PC-3 (cell line): ENCODE results near the gene GAS7. TPM values are rescaled to one million over a fixed set of nuclear protein-coding genes. Genes with fewer than 3 reads are reported as not detected.
A peak's percentile ranks its signal among the peaks of the same experiment; 100 is the strongest.

Experiments
- ATAC-seq: fragments of 200-7000 bp; cut with Tn5 transposase; 2 replicates; pipeline ENCODE4 v1.9.1; 2020; ENCODE audit warnings: mild to moderate bottlenecking, moderate library complexity
- BruUV-seq: library from RNA; stranded (reverse); fragments of 400-500 nt; replicated peaks from 2 replicates; lab custom pipeline; 2021; lab: Mats Ljungman, UMichigan
- CTCF ChIA-PET: fragments of 300-600 bp; sonication (Branson Sonifier 250); formaldehyde crosslinking; loops from one replicate; lab custom pipeline; 2022; ENCODE audit warnings: antibody characterized with exemption; lab: Charles Lee
- POLR2A ChIA-PET: fragments of 300-600 bp; sonication (Branson Sonifier 250); formaldehyde crosslinking; loops from one replicate; lab custom pipeline; 2022; ENCODE audit warnings: antibody characterized with exemption; ENCODE audit not compliant: unreplicated experiment; lab: Charles Lee
- DNase-seq: peaks from one replicate; pipeline ENCODE4 v3.0.0-alpha.2; 2015
- H2AFZ ChIP-seq: fragments of 300-600 bp; sonication (generic); 2 replicates; pipeline ENCODE4 v1.6.0; 2016; ENCODE audit warnings: antibody characterized with exemption, low read length
- H3F3A ChIP-seq: fragments of 300-600 bp; sonication (generic); one replicate; pipeline ENCODE4 v1.6.0; 2017; ENCODE audit warnings: antibody characterized with exemption, low read length, control low read depth, mild to moderate bottlenecking; ENCODE audit not compliant: unreplicated experiment
- H3K27ac ChIP-seq: fragments of 300-600 bp; sonication (generic); 2 replicates; pipeline ENCODE4 v1.5.1; 2016; ENCODE audit warnings: mild to moderate bottlenecking, low read length
- H3K27me3 ChIP-seq: fragments of 300-600 bp; sonication (generic); 2 replicates; pipeline ENCODE4 v1.6.1; 2016; ENCODE audit warnings: low read length, mixed read lengths
- H3K36me3 ChIP-seq: fragments of 300-600 bp; sonication (generic); 2 replicates; pipeline ENCODE4 v1.6.1; 2016; ENCODE audit warnings: low read depth, mixed run types, low read length, mixed read lengths
- H3K4me1 ChIP-seq: fragments of 300-600 bp; sonication (generic); 2 replicates; pipeline ENCODE4 v1.5.1; 2016; ENCODE audit warnings: low read length; ENCODE audit not compliant: insufficient read depth
- H3K4me2 ChIP-seq: fragments of 300-600 bp; sonication (generic); 2 replicates; pipeline ENCODE4 v1.6.0; 2016; ENCODE audit warnings: low read length
- H3K4me3 ChIP-seq: fragments of 300-600 bp; sonication (generic); 2 replicates; pipeline ENCODE4 v1.5.1; 2016; ENCODE audit warnings: mild to moderate bottlenecking, low read length, mixed read lengths
- H3K79me2 ChIP-seq: fragments of 300-600 bp; sonication (generic); 2 replicates; pipeline ENCODE4 v1.6.1; 2017; ENCODE audit warnings: low read length, mixed read lengths
- H3K9ac ChIP-seq: fragments of 300-600 bp; sonication (generic); 2 replicates; pipeline ENCODE4 v1.6.0; 2016; ENCODE audit warnings: mild to moderate bottlenecking, low read length
- H3K9me2 ChIP-seq: fragments of 300-600 bp; sonication (generic); replicated peaks from 2 replicates; pipeline ENCODE4 v1.6.1; 2016; ENCODE audit warnings: mixed run types, low read length, mixed read lengths
- H3K9me3 ChIP-seq: fragments of 300-600 bp; sonication (generic); 2 replicates; pipeline ENCODE4 v1.6.1; 2016; ENCODE audit warnings: low read length, mixed read lengths
- H4K20me1 ChIP-seq: fragments of 300-600 bp; sonication (generic); 2 replicates; pipeline ENCODE4 v1.6.1; 2016; ENCODE audit warnings: low read length, mixed read lengths
- EZH2 ChIP-seq: fragments of 300-600 bp; sonication (generic); IDR thresholded peaks from one replicate; pipeline ENCODE4 v1.6.1; 2017; ENCODE audit warnings: antibody characterized with exemption, mild to moderate bottlenecking, low read length; ENCODE audit not compliant: unreplicated experiment
- EZH2phosphoT487 ChIP-seq: fragments of 300-600 bp; sonication (generic); IDR thresholded peaks from 2 replicates; pipeline ENCODE4 v1.6.1; 2018; ENCODE audit warnings: mild to moderate bottlenecking, antibody characterized with exemption, low read length, borderline replicate concordance
- intact Hi-C: fragments of 100-400 bp; cut with micrococcal nuclease; formaldehyde crosslinking; loops from 2 replicates; pipeline ENCODE4 v1.9.0; 2023
- total RNA-seq: library from RNA; depleted of rRNA; stranded (reverse); fragments of >200 nt; gene quantifications from 2 replicates; pipeline ENCODE4 v1.2.3, GENCODE V29; 2014
- TF ChIP-seq, protein P1 (sequence below): fragments of 300-600 bp; sonication (generic); conservative IDR thresholded peaks from 2 replicates; pipeline ENCODE4 v1.5.1; 2017; ENCODE audit warnings: antibody characterized with exemption, low read depth, mild to moderate bottlenecking, low read length

The GAS7 gene
- total RNA-seq, 1 experiment from 2014 or later: not detected

- H4K20me1 ChIP-seq: no peaks in the 10 kb centered on the region
- H3K9ac ChIP-seq: no peak overlapping the region
- H3K27me3 ChIP-seq: 0 out of 2 replicates have a peak, but pooled peaks cover 5% of the 10 kb centered on the region
- no peaks in the 10 kb centered on the region for H3K9me2 ChIP-seq
- H3K4me2 ChIP-seq: no peak overlapping the region
- no peaks in the 10 kb centered on the region for H3F3A ChIP-seq
- no peak for DNase-seq
- POLR2A ChIA-PET: no interaction called here
- H3K36me3 ChIP-seq: no peaks in the 10 kb centered on the region; the same call in 1 of the 2 replicates
- no peak overlapping the region for H3K4me3 ChIP-seq
- no peak for ATAC-seq
- no peaks in the 10 kb centered on the region for H3K4me1 ChIP-seq
- intact Hi-C loops: no loop called here
- no peak overlapping the region for H2AFZ ChIP-seq
- no peaks in the 10 kb centered on the region for H3K79me2 ChIP-seq
- no peaks in the 10 kb centered on the region for H3K9me3 ChIP-seq
- no TSS peak for BruUV-seq
- TF ChIP-seq, protein P1, sequence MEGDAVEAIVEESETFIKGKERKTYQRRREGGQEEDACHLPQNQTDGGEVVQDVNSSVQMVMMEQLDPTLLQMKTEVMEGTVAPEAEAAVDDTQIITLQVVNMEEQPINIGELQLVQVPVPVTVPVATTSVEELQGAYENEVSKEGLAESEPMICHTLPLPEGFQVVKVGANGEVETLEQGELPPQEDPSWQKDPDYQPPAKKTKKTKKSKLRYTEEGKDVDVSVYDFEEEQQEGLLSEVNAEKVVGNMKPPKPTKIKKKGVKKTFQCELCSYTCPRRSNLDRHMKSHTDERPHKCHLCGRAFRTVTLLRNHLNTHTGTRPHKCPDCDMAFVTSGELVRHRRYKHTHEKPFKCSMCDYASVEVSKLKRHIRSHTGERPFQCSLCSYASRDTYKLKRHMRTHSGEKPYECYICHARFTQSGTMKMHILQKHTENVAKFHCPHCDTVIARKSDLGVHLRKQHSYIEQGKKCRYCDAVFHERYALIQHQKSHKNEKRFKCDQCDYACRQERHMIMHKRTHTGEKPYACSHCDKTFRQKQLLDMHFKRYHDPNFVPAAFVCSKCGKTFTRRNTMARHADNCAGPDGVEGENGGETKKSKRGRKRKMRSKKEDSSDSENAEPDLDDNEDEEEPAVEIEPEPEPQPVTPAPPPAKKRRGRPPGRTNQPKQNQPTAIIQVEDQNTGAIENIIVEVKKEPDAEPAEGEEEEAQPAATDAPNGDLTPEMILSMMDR: no peak
- TF ChIP-seq EZH2phosphoT487: no peak
- TF ChIP-seq EZH2: no peak
- H3K27ac ChIP-seq: no peak overlapping the region
- CTCF ChIA-PET: no interaction called here
Measured at GRCh38 chr17:9906616-9907015, 291.8 kb downstream of the GAS7 start.

DNA sequence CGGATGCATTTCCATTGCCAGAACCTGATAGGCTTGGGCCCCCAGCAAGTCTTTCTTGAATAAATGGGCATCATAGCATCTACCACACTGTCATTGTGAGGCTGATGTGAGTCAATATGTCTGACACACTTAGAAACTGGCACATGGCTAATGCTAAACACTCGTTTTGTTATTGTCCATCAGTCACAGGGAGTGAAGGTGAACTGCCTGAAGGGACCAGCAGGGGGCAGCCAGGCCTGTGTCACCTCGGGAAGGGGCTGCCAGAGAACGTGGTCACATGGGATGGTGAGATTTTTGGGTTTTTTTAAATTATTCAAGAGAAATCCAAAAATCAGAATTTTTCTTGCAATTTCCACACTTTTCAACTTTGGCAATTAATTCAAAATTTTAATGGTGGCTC is 292.5 kb downstream of the GAS7 start:
- BruUV-seq: no TSS peak

GRCh38 chr17:9905078-9905415 is 293.4 kb downstream of the GAS7 start, which contains the start of gene RCVRN:
Gene RCVRN (minus strand): TSS chr17:9905271. CDS start chr17:9905180, 91 bp downstream.
- ChIA-PET POLR2A (no interaction called here), CTCF (interaction anchor here (0.6 kb wide), 1 partner anchor 24 kb away, joined by 3 read pairs; no protein-coding TSS in a partner anchor)
- Histone ChIP-seq H3K27me3 (no peaks in the 10 kb centered on the region), H3K4me1 (peaks cover 10% of the 10 kb centered on the region; the same call in 1 of the 2 replicates), H3K9me3 (no peaks in the 10 kb centered on the region), H3K4me2 (no peak within 1 kb of the TSS), H2AFZ (no peak within 1 kb of the TSS), H3K9ac (no peak within 1 kb of the TSS), H3K9me2 (no peaks in the 10 kb centered on the region), H3K36me3 (no peaks in the 10 kb centered on the region; the same call in 1 of the 2 replicates), H3F3A (no peaks in the 10 kb centered on the region), H3K79me2 (no peaks in the 10 kb centered on the region), H3K27ac (no peak within 1 kb of the TSS), H3K4me3 (no peak within 1 kb of the TSS), H4K20me1 (no peaks in the 10 kb centered on the region)
- ATAC-seq: no peak
- intact Hi-C loops: no loop called here
- no peak for DNase-seq
- no TSS peak for BruUV-seq
- TF ChIP-seq EZH2 (no peak), EZH2phosphoT487 (no peak)
- TF ChIP-seq, protein P1: no peak

More for the DNA sequence above, 292.5 kb downstream of the GAS7 start:
- Histone ChIP-seq H4K20me1 (no peaks in the 10 kb centered on the region), H3K36me3 (no peaks in the 10 kb centered on the region; the same call in 1 of the 2 replicates), H2AFZ (no peak overlapping the region), H3K79me2 (no peaks in the 10 kb centered on the region), H3K4me1 (0 out of 2 replicates have a peak, but pooled peaks cover 2% of the 10 kb centered on the region), H3K9me2 (no peaks in the 10 kb centered on the region), H3K9me3 (no peaks in the 10 kb centered on the region), H3K27me3 (no peaks in the 10 kb centered on the region), H3K27ac (no peak overlapping the region), H3F3A (no peaks in the 10 kb centered on the region), H3K4me2 (no peak overlapping the region), H3K9ac (no peak overlapping the region), H3K4me3 (no peak overlapping the region)
- no peak for TF ChIP-seq EZH2phosphoT487
- TF ChIP-seq, protein P1: peak; percentile 58
- peak; percentile 35 for DNase-seq
- ATAC-seq: no peak
- intact Hi-C loops: no loop called here
- ChIA-PET POLR2A (no interaction called here), CTCF (no interaction called here)
